AG04449 (cell line): ENCODE measurements around the gene VSTM5.
"Not testable (repeated sequence)": the region's sequence is repeated elsewhere in the genome, so short reads cannot be mapped to it uniquely, and the experiment has no call there.

Experiments
- CTCF ChIA-PET: fragments of 350-600 bp; formaldehyde crosslinking; extraction: SDS; loops from one replicate; lab custom pipeline; 2021; ENCODE audit warnings: antibody characterized with exemption; lab: Yijun Ruan, JAX
- POLR2A ChIA-PET: fragments of 400-600, 350-600 bp; formaldehyde crosslinking; extraction: SDS; loops from one replicate; lab custom pipeline; 2020; ENCODE audit warnings: antibody characterized with exemption, inconsistent platforms; lab: Yijun Ruan, JAX
- DNase-seq: peaks from one replicate; pipeline ENCODE4 v3.0.0-alpha.2; 2010; ENCODE audit warnings: low read depth, low spot score
- H3K4me3 ChIP-seq: 2 replicates; pipeline ENCODE4 v1.5.1; 2011; ENCODE audit warnings: low read depth, mild to moderate bottlenecking, control low read depth, low read length
- CTCF ChIP-seq: IDR thresholded peaks from one replicate; pipeline ENCODE4 v1.5.1; 2011; ENCODE audit warnings: mild to moderate bottlenecking, moderate library complexity, low read length, control low read depth, inconsistent platforms; ENCODE audit not compliant: insufficient read depth; ENCODE audit errors: missing control alignments

VSTM5 gene

GRCh38 chr11:93783765-93784144, 66.7 kb downstream of the VSTM5 start:
- no peak for DNase-seq
- ChIA-PET POLR2A (interaction anchor here (0.9 to 2.2 kb wide), 5 partner anchors 11 to 694 kb away, joined by 3 to 47 read pairs (median 3); partner anchors contain the start of genes C11orf54 and TAF1D), CTCF (interaction anchor here (0.7 to 2.1 kb wide), 10 partner anchors 9 to 54 kb away, joined by 3 to 12 read pairs (median 4); no protein-coding TSS in a partner anchor)
- TF ChIP-seq CTCF: no peak
- peak overlapping the region; percentile 99 for H3K4me3 ChIP-seq

- TF ChIP-seq CTCF: no peak
- no peak for DNase-seq
- H3K4me3 ChIP-seq: peak overlapping the region; percentile 99
- CTCF ChIA-PET: interaction anchor here (0.9 to 2.2 kb wide), 10 partner anchors 8 to 47 kb away, joined by 3 to 12 read pairs (median 5); no protein-coding TSS in a partner anchor
- POLR2A ChIA-PET: interaction anchor here (1.3 to 2.2 kb wide), 2 partner anchors 42 to 45 kb away, joined by 7 to 47 read pairs; partner anchors contain the start of genes C11orf54 and TAF1D
Measured at GRCh38 chr11:93783362-93783761, 67.1 kb downstream of the VSTM5 start.

GRCh38 chr11:93775289-93775688, 75.1 kb downstream of the VSTM5 start:
- ChIA-PET POLR2A (no interaction called here), CTCF (interaction anchor here (0.7 to 1.3 kb wide), 4 partner anchors 8 to 730 kb away, joined by 3 read pairs; partner anchors contain the start of gene MED17)
- no peak for TF ChIP-seq CTCF
- DNase-seq: no peak
- H3K4me3 ChIP-seq: no peak overlapping the region

- DNase-seq, POLR2A ChIA-PET, H3K4me3 ChIP-seq: not testable (repeated sequence)
- CTCF ChIA-PET: interaction anchor here (1.1 to 1.2 kb wide), 2 partner anchors 9 to 16 kb away, joined by 3 read pairs; partner anchors contain the start of gene MED17
Measured at GRCh38 chr11:93774560-93774959, 75.9 kb downstream of the VSTM5 start.

- DNase-seq: no peak
- CTCF ChIA-PET: no interaction called here
- POLR2A ChIA-PET: no interaction called here
- no peak overlapping the region for H3K4me3 ChIP-seq
- TF ChIP-seq CTCF: no peak
Measured at GRCh38 chr11:93773601-93774200, 76.7 kb downstream of the VSTM5 start.

GRCh38 chr11:93773045-93773477, 77.4 kb downstream of the VSTM5 start:
- POLR2A ChIA-PET: interaction anchor here (2.4 kb wide), 1 partner anchor 32 kb away, joined by 8 read pairs; the partner anchor contains the start of genes C11orf54 and TAF1D
- CTCF ChIA-PET: interaction anchor here (1.3 kb wide), 1 partner anchor 11 kb away, joined by 3 read pairs; the partner anchor contains the start of gene MED17

More at GRCh38 chr11:93773045-93773477, 77.4 kb downstream of the VSTM5 start:
- no peak overlapping the region for H3K4me3 ChIP-seq
- no peak for TF ChIP-seq CTCF
- DNase-seq: no peak
